Subcutaneous abdominal adipose tissue (tissue), 5 donors: Measurements from ENCODE around the gene HMBS.

ENCODE experiments used
- H3K27ac ChIP-seq: one replicate; pipeline ENCODE4 v1.7.0; 2013; ENCODE audit warnings: low read depth, mild to moderate bottlenecking, inconsistent platforms, low read length, moderate library complexity
- H3K27me3 ChIP-seq, 5 donors: one replicate each; pipeline ENCODE4 v1.7.0; 2013; ENCODE audit warnings: low read length in 5 of 5, inconsistent platforms in 1 of 5; ENCODE audit not compliant: control insufficient read depth in 5 of 5, insufficient read depth in 4 of 5
- H3K36me3 ChIP-seq, 5 donors: one replicate each; pipeline ENCODE4 v1.7.0; 2013; ENCODE audit warnings: low read length in 5 of 5; ENCODE audit not compliant: control insufficient read depth in 5 of 5, insufficient read depth in 5 of 5
- H3K4me1 ChIP-seq, 5 donors: one replicate each; pipeline ENCODE4 v1.7.0; 2013; ENCODE audit warnings: low read length in 5 of 5, mild to moderate bottlenecking in 3 of 5, moderate library complexity in 1 of 5; ENCODE audit not compliant: control insufficient read depth in 5 of 5, insufficient read depth in 5 of 5
- H3K4me3 ChIP-seq, 5 donors: one replicate each; pipeline ENCODE4 v1.7.0; 2013; ENCODE audit warnings: low read length in 5 of 5, low read depth in 1 of 5
- H3K9ac ChIP-seq, 5 donors: one replicate each; pipeline ENCODE4 v1.7.0; 2013; ENCODE audit warnings: low read length in 5 of 5, mild to moderate bottlenecking in 4 of 5, moderate library complexity in 3 of 5
- H3K9me3 ChIP-seq, 5 donors: one replicate each; pipeline ENCODE4 v1.7.0; 2013; ENCODE audit warnings: low read length in 5 of 5; ENCODE audit not compliant: control insufficient read depth in 5 of 5
- donor health status: healthy.
- donor health status: healthy.
- donor health status: healthy.
- donor health status: healthy.
- donor health status: healthy.

HMBS gene

GRCh38 chr11:119065369-119065768, 19.3 kb upstream of the HMBS start:
- H3K9me3 ChIP-seq, result no peaks in the 10 kb centered on the region
- no peak overlapping the region for H3K4me3 ChIP-seq
- no peak overlapping the region for H3K27ac ChIP-seq
- no peak overlapping the region for H3K9ac ChIP-seq
- peaks cover 0 to 5% (median 4%) of the 10 kb centered on the region in 5 donors for H3K36me3 ChIP-seq
- no peaks in the 10 kb centered on the region for H3K27me3 ChIP-seq
- peaks cover 2 to 38% (median 25%) of the 10 kb centered on the region in 5 donors for H3K4me1 ChIP-seq

- Histone ChIP-seq H3K9ac (peak within 1 kb of the TSS; percentile 77 to 98 (median 94)), H3K36me3 (peaks cover 3 to 25% (median 19%) of the 10 kb centered on the region in 5 donors), H3K27me3 (no peaks in the 10 kb centered on the region), H3K9me3 (no peaks in the 10 kb centered on the region), H3K4me3 (peak within 1 kb of the TSS; percentile 74 to 98 (median 97)), H3K27ac (peak within 1 kb of the TSS; percentile 78), H3K4me1 (peaks cover 2 to 35% (median 25%) of the 10 kb centered on the region in 5 donors)
Measured at GRCh38 chr11:119067371-119068222, 17.1 kb upstream of the HMBS start, which contains the start of gene VPS11. Gene VPS11, plus strand, starts transcription at chr11:119067818. Its CDS starts 6 bp downstream, at chr11:119067824.

GRCh38 chr11:119077839-119078238, 6.8 kb upstream of the HMBS start:
- H3K36me3 ChIP-seq, result peaks cover 7 to 87% (median 76%) of the 10 kb centered on the region in 5 donors
- H3K9me3 ChIP-seq, result no peaks in the 10 kb centered on the region
- no peak overlapping the region for H3K4me3 ChIP-seq
- H3K27ac ChIP-seq, result no peak overlapping the region
- H3K4me1 ChIP-seq, result no peaks in the 10 kb centered on the region
- no peaks in the 10 kb centered on the region for H3K27me3 ChIP-seq
- H3K9ac ChIP-seq, result no peak overlapping the region

GRCh38 chr11:119078675-119079420, 5.8 kb upstream of the HMBS start:
- Histone ChIP-seq H3K4me1 (no peaks in the 10 kb centered on the region), H3K27me3 (no peaks in the 10 kb centered on the region), H3K36me3 (peaks cover 5 to 77% (median 66%) of the 10 kb centered on the region in 5 donors), H3K9me3 (no peaks in the 10 kb centered on the region), H3K27ac (no peak overlapping the region), H3K9ac (no peak overlapping the region), H3K4me3 (no peak overlapping the region)

- H3K9ac ChIP-seq, result peak overlapping the region in 1 of 5 donors; percentile 18
- H3K9me3 ChIP-seq, result no peaks in the 10 kb centered on the region
- H3K27ac ChIP-seq, result no peak overlapping the region
- H3K4me1 ChIP-seq, result peaks cover 5 to 16% (median 16%) of the 10 kb centered on the region in 5 donors
- H3K4me3 ChIP-seq, result no peak overlapping the region
- H3K36me3 ChIP-seq, result peaks cover 5 to 61% (median 56%) of the 10 kb centered on the region in 5 donors
- H3K27me3 ChIP-seq, result no peaks in the 10 kb centered on the region
Measured at GRCh38 chr11:119081682-119082260, 2.9 kb upstream of the HMBS start.

GRCh38 chr11:119085437-119085847, 761 bp downstream of the HMBS start:
- Histone ChIP-seq H3K27ac (peak overlapping the region; percentile 88), H3K4me3 (peak overlapping the region; percentile 85 to 94 (median 90)), H3K36me3 (peaks cover 5 to 25% (median 23%) of the 10 kb centered on the region in 5 donors), H3K4me1 (peaks cover 5 to 16% (median 16%) of the 10 kb centered on the region in 5 donors), H3K27me3 (no peaks in the 10 kb centered on the region), H3K9ac (peak overlapping the region; percentile 74 to 88 (median 82)), H3K9me3 (no peaks in the 10 kb centered on the region)

- Histone ChIP-seq H3K4me1 (peaks cover 5 to 16% (median 16%) of the 10 kb centered on the region in 5 donors), H3K27me3 (no peaks in the 10 kb centered on the region), H3K9me3 (no peaks in the 10 kb centered on the region), H3K4me3 (no peak overlapping the region), H3K27ac (no peak overlapping the region), H3K9ac (no peak overlapping the region), H3K36me3 (peaks cover 2 to 15% (median 8%) of the 10 kb centered on the region in 5 donors)
Measured at GRCh38 chr11:119087123-119087522, 2.4 kb downstream of the HMBS start.

GRCh38 chr11:119087747-119088241, 3.1 kb downstream of the HMBS start:
- H3K27ac ChIP-seq, result no peak overlapping the region
- no peak overlapping the region for H3K9ac ChIP-seq
- peaks cover 5 to 19% (median 16%) of the 10 kb centered on the region in 5 donors for H3K4me1 ChIP-seq

GRCh38 chr11:119088406-119088805, 3.7 kb downstream of the HMBS start:
- Histone ChIP-seq H3K36me3 (peaks cover 0 to 18% (median 9%) of the 10 kb centered on the region in 5 donors), H3K9ac (no peak overlapping the region), H3K27me3 (no peaks in the 10 kb centered on the region), H3K4me3 (no peak overlapping the region), H3K9me3 (no peaks in the 10 kb centered on the region), H3K27ac (no peak overlapping the region), H3K4me1 (peaks cover 5 to 25% (median 20%) of the 10 kb centered on the region in 5 donors)

More at GRCh38 chr11:119087747-119088241, 3.1 kb downstream of the HMBS start:
- Histone ChIP-seq H3K9me3 (no peaks in the 10 kb centered on the region), H3K27me3 (no peaks in the 10 kb centered on the region), H3K4me3 (no peak overlapping the region), H3K36me3 (peaks cover 0 to 14% (median 7%) of the 10 kb centered on the region in 5 donors)
